GM23338 (cell line): Measurements from ENCODE around the gene CYBRD1. TPM values are rescaled to one million over a fixed set of nuclear protein-coding genes. Genes with fewer than 3 reads are reported as not detected.

Experiments used
- ATAC-seq: fragments of 200-7000 bp; cut with Tn5 transposase; 3 replicates; pipeline ENCODE4 v1.9.1; 2020
- DNase-seq: peaks from one replicate; pipeline ENCODE4 v3.0.0-alpha.2; 2015; ENCODE audit warnings: low spot score
- H2AFZ ChIP-seq: fragments of 200-600 bp; sonication (generic); 2 replicates; pipeline ENCODE4 v1.8.0; 2016; ENCODE audit warnings: antibody characterized with exemption, mild to moderate bottlenecking, moderate library complexity
- H3F3A ChIP-seq: fragments of 200-600 bp; sonication (generic); replicated peaks from 2 replicates; pipeline ENCODE4 v1.8.0; 2017; ENCODE audit warnings: antibody characterized with exemption, mixed run types, low read depth
- H3K27ac ChIP-seq: fragments of 200-600 bp; sonication (generic); 2 replicates; pipeline ENCODE4 v1.6.1; 2016; ENCODE audit warnings: low read depth
- H3K27me3 ChIP-seq: fragments of 200-600 bp; sonication (generic); 2 replicates; pipeline ENCODE4 v1.8.0; 2016; ENCODE audit warnings: mild to moderate bottlenecking, mixed run types, moderate library complexity; ENCODE audit not compliant: insufficient read depth
- H3K36me3 ChIP-seq: fragments of 200-600 bp; sonication (generic); 2 replicates; pipeline ENCODE4 v1.8.0; 2016; ENCODE audit warnings: mild to moderate bottlenecking; ENCODE audit not compliant: insufficient read depth
- H3K4me1 ChIP-seq: fragments of 200-600 bp; sonication (generic); 2 replicates; pipeline ENCODE4 v1.8.0; 2016; ENCODE audit warnings: mild to moderate bottlenecking, moderate library complexity; ENCODE audit not compliant: insufficient read depth
- H3K4me2 ChIP-seq: fragments of 200-600 bp; sonication (generic); 2 replicates; pipeline ENCODE4 v1.7.1; 2017; ENCODE audit warnings: mixed run types
- H3K4me3 ChIP-seq: fragments of 200-600 bp; sonication (generic); 2 replicates; pipeline ENCODE4 v1.6.1; 2016; ENCODE audit warnings: mixed run types
- H3K79me2 ChIP-seq: fragments of 200-600 bp; sonication (generic); replicated peaks from 2 replicates; pipeline ENCODE4 v1.8.0; 2017; ENCODE audit warnings: mild to moderate bottlenecking; ENCODE audit not compliant: insufficient read depth
- H3K9me2 ChIP-seq: fragments of 200-600 bp; sonication (generic); 2 replicates; pipeline ENCODE4 v1.8.0; 2017; ENCODE audit not compliant: insufficient read depth
- H4K20me1 ChIP-seq: fragments of 200-600 bp; sonication (generic); replicated peaks from 2 replicates; pipeline ENCODE4 v1.8.0; 2017; ENCODE audit warnings: mild to moderate bottlenecking; ENCODE audit not compliant: insufficient read depth
- H3K27ac Mint-ChIP-seq: 2 replicates; pipeline ENCODE4 v1.8.0; 2020; ENCODE audit warnings: inconsistent platforms, mild to moderate bottlenecking, moderate library complexity, mixed read lengths
- H3K27me3 Mint-ChIP-seq: 3 replicates; pipeline ENCODE4 v1.8.0; 2022; ENCODE audit warnings: low read depth, mild to moderate bottlenecking, moderate library complexity, mixed read lengths, inconsistent platforms; ENCODE audit not compliant: insufficient read depth, poor library complexity
- H3K36me3 Mint-ChIP-seq: 3 replicates; pipeline ENCODE4 v1.8.0; 2021; ENCODE audit warnings: low read depth, mild to moderate bottlenecking, inconsistent platforms, moderate library complexity, mixed read lengths
- H3K4me1 Mint-ChIP-seq: 3 replicates; pipeline ENCODE4 v1.8.0; 2020; ENCODE audit warnings: mild to moderate bottlenecking, inconsistent platforms, mixed read lengths
- H3K4me3 Mint-ChIP-seq: 3 replicates; pipeline ENCODE4 v1.8.0; 2021; ENCODE audit warnings: moderate library complexity, mild to moderate bottlenecking, inconsistent platforms, mixed read lengths
- H3K9me3 Mint-ChIP-seq: 3 replicates; pipeline ENCODE4 v1.8.0; 2020; ENCODE audit warnings: moderate library complexity, mild to moderate bottlenecking, inconsistent platforms, mixed read lengths
- CREB1 ChIP-seq: fragments of 250-450 bp; sonication (Bioruptor Pico); IDR thresholded peaks from 2 replicates; pipeline ENCODE4 v1.5.0; 2020; ENCODE audit warnings: low read depth, mild to moderate bottlenecking, moderate library complexity
- ETS1 ChIP-seq: IDR thresholded peaks from 2 replicates; pipeline ENCODE4 v1.6.1; 2016; ENCODE audit warnings: antibody characterized with exemption
- EZH2 ChIP-seq: fragments of 200-600 bp; sonication (generic); IDR thresholded peaks from one replicate; pipeline ENCODE4 v1.8.0; 2017; ENCODE audit warnings: antibody characterized with exemption, mild to moderate bottlenecking, low read depth; ENCODE audit not compliant: unreplicated experiment
- EZH2phosphoT487 ChIP-seq: fragments of 200-600 bp; sonication (generic); IDR thresholded peaks from one replicate; pipeline ENCODE4 v1.8.1; 2018; ENCODE audit warnings: antibody characterized with exemption; ENCODE audit not compliant: unreplicated experiment
- JUNB ChIP-seq: IDR thresholded peaks from one replicate; pipeline ENCODE4 v1.6.1; 2016; ENCODE audit warnings: antibody characterized with exemption; ENCODE audit not compliant: unreplicated experiment
- NANOG ChIP-seq: IDR thresholded peaks from 2 replicates; pipeline ENCODE4 v1.6.1; 2016; ENCODE audit warnings: antibody characterized with exemption, borderline replicate concordance
- POLR2AphosphoS5 ChIP-seq: IDR thresholded peaks from 2 replicates; pipeline ENCODE4 v1.6.1; 2016; ENCODE audit warnings: antibody characterized with exemption, low read depth
- REST ChIP-seq: IDR thresholded peaks from one replicate; pipeline ENCODE4 v1.6.1; 2018; ENCODE audit warnings: antibody characterized with exemption; ENCODE audit not compliant: unreplicated experiment
- STAT1 ChIP-seq: IDR thresholded peaks from one replicate; pipeline ENCODE4 v1.6.1; 2016; ENCODE audit warnings: antibody characterized with exemption; ENCODE audit not compliant: unreplicated experiment
- ZNF114 ChIP-seq: fragments of 250-450 bp; sonication (Bioruptor Pico); IDR thresholded peaks from 2 replicates; pipeline ENCODE4 v1.5.0; 2020; ENCODE audit warnings: mild to moderate bottlenecking, moderate library complexity
- ZNF331 ChIP-seq: fragments of 250-450 bp; sonication (Bioruptor Pico); IDR thresholded peaks from 2 replicates; pipeline ENCODE4 v1.5.0; 2020; ENCODE audit warnings: low read depth, mild to moderate bottlenecking, moderate library complexity
- polyA plus RNA-seq: library from polyadenylated mRNA; unstranded; fragments of >200 nt; fragmentation: Nextera tagmentation; extraction: Ambion mirVana; gene quantifications from 2 replicates; pipeline ENCODE4 v1.2.1, GENCODE V29; 2016
- total RNA-seq: library from RNA; depleted of rRNA; stranded (reverse); fragments of >200 nt; shearing (Covaris generic); gene quantifications from 2 replicates; pipeline ENCODE4 v1.2.3, GENCODE V29; 2014
- TF ChIP-seq, protein P1 (sequence below), 2 experiments: fragments of 200-600 bp in 1 of 2; sonication (generic) in 1 of 2; conservative IDR thresholded peaks; 2 replicates each; pipeline versions ENCODE4 v1.5.1 to v1.6.1; 2016 to 2017; ENCODE audit warnings: antibody characterized with exemption in 2 of 2, low read depth in 2 of 2, mild to moderate bottlenecking in 2 of 2, moderate library complexity in 1 of 2
- TF ChIP-seq, protein P2 (sequence below): fragments of 250-450 bp; sonication (Bioruptor Pico); IDR thresholded peaks from 2 replicates; pipeline ENCODE4 v1.5.0; 2020; ENCODE audit warnings: mild to moderate bottlenecking, moderate library complexity

Gene CYBRD1
- total and polyA plus RNA-seq, 2 experiments from 2014 or later: 3.4 to 5.3 TPM

DNA sequence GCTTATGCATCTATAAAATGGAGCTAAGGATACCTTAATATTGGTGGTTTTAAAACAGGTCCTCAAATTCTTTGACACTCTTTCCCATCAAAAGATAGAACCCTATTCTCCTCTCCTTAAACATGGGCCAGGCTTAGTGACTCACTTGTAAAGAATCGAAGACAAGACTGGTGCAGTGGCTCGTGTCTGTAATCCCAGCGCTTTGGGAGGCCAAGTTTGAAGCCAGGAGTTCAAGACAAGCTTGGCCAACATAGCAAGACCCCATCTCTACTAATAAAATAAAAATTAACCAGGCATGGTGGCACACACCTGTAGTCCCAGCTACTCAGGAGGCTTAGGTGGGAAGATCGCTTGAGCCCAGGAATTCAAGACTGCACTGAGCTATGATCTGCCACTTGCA is 44.5 kb downstream of the CYBRD1 start:
- Histone ChIP-seq H3K4me3 (no peak overlapping the region), H3K27ac (no peak overlapping the region), H3F3A (no peaks in the 10 kb centered on the region), H3K27me3 (no peaks in the 10 kb centered on the region), H2AFZ (no peak overlapping the region), H3K4me1 (no peaks in the 10 kb centered on the region), H3K9me2 (no peaks in the 10 kb centered on the region), H4K20me1 (no peaks in the 10 kb centered on the region), H3K4me2 (no peak overlapping the region), H3K79me2 (no peaks in the 10 kb centered on the region), H3K36me3 (no peaks in the 10 kb centered on the region)
- Mint-ChIP-seq H3K4me3 (no peak overlapping the region), H3K27me3 (peaks cover 8% of the 10 kb centered on the region), H3K9me3 (no peaks in the 10 kb centered on the region), H3K4me1 (peaks cover 9% of the 10 kb centered on the region), H3K27ac (no peak overlapping the region), H3K36me3 (no peaks in the 10 kb centered on the region)
- TF ChIP-seq EZH2 (no peak), POLR2AphosphoS5 (no peak), NANOG (no peak), REST (no peak), JUNB (no peak), ETS1 (no peak), STAT1 (no peak), CREB1 (CRISPR knock-in tag) (no peak), EZH2phosphoT487 (no peak), ZNF331 (no peak), ZNF114 (CRISPR knock-in tag) (no peak)
- TF ChIP-seq, protein P1, sequence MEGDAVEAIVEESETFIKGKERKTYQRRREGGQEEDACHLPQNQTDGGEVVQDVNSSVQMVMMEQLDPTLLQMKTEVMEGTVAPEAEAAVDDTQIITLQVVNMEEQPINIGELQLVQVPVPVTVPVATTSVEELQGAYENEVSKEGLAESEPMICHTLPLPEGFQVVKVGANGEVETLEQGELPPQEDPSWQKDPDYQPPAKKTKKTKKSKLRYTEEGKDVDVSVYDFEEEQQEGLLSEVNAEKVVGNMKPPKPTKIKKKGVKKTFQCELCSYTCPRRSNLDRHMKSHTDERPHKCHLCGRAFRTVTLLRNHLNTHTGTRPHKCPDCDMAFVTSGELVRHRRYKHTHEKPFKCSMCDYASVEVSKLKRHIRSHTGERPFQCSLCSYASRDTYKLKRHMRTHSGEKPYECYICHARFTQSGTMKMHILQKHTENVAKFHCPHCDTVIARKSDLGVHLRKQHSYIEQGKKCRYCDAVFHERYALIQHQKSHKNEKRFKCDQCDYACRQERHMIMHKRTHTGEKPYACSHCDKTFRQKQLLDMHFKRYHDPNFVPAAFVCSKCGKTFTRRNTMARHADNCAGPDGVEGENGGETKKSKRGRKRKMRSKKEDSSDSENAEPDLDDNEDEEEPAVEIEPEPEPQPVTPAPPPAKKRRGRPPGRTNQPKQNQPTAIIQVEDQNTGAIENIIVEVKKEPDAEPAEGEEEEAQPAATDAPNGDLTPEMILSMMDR (conservative IDR thresholded peaks at IDR 0.05; ENCODE audit: low read depth in 2 of 2): no peak
- TF ChIP-seq, protein P2, sequence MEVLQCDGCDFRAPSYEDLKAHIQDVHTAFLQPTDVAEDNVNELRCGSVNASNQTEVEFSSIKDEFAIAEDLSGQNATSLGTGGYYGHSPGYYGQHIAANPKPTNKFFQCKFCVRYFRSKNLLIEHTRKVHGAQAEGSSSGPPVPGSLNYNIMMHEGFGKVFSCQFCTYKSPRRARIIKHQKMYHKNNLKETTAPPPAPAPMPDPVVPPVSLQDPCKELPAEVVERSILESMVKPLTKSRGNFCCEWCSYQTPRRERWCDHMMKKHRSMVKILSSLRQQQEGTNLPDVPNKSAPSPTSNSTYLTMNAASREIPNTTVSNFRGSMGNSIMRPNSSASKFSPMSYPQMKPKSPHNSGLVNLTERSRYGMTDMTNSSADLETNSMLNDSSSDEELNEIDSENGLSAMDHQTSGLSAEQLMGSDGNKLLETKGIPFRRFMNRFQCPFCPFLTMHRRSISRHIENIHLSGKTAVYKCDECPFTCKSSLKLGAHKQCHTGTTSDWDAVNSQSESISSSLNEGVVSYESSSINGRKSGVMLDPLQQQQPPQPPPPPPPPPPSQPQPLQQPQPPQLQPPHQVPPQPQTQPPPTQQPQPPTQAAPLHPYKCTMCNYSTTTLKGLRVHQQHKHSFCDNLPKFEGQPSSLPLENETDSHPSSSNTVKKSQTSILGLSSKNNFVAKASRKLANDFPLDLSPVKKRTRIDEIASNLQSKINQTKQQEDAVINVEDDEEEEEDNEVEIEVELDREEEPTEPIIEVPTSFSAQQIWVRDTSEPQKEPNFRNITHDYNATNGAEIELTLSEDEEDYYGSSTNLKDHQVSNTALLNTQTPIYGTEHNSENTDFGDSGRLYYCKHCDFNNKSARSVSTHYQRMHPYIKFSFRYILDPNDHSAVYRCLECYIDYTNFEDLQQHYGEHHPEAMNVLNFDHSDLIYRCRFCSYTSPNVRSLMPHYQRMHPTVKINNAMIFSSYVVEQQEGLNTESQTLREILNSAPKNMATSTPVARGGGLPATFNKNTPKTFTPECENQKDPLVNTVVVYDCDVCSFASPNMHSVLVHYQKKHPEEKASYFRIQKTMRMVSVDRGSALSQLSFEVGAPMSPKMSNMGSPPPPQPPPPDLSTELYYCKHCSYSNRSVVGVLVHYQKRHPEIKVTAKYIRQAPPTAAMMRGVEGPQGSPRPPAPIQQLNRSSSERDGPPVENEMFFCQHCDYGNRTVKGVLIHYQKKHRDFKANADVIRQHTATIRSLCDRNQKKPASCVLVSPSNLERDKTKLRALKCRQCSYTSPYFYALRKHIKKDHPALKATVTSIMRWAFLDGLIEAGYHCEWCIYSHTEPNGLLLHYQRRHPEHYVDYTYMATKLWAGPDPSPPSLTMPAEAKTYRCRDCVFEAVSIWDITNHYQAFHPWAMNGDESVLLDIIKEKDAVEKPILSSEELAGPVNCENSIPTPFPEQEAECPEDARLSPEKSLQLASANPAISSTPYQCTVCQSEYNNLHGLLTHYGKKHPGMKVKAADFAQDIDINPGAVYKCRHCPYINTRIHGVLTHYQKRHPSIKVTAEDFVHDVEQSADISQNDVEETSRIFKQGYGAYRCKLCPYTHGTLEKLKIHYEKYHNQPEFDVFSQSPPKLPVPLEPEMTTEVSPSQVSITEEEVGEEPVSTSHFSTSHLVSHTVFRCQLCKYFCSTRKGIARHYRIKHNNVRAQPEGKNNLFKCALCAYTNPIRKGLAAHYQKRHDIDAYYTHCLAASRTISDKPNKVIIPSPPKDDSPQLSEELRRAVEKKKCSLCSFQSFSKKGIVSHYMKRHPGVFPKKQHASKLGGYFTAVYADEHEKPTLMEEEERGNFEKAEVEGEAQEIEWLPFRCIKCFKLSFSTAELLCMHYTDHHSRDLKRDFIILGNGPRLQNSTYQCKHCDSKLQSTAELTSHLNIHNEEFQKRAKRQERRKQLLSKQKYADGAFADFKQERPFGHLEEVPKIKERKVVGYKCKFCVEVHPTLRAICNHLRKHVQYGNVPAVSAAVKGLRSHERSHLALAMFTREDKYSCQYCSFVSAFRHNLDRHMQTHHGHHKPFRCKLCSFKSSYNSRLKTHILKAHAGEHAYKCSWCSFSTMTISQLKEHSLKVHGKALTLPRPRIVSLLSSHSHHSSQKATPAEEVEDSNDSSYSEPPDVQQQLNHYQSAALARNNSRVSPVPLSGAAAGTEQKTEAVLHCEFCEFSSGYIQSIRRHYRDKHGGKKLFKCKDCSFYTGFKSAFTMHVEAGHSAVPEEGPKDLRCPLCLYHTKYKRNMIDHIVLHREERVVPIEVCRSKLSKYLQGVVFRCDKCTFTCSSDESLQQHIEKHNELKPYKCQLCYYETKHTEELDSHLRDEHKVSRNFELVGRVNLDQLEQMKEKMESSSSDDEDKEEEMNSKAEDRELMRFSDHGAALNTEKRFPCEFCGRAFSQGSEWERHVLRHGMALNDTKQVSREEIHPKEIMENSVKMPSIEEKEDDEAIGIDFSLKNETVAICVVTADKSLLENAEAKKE (CRISPR knock-in tag): no peak
- DNase-seq (no peak), ATAC-seq (no peak)
